ENCODE measurements around the gene AKT3.

Gene AKT3

DNA sequence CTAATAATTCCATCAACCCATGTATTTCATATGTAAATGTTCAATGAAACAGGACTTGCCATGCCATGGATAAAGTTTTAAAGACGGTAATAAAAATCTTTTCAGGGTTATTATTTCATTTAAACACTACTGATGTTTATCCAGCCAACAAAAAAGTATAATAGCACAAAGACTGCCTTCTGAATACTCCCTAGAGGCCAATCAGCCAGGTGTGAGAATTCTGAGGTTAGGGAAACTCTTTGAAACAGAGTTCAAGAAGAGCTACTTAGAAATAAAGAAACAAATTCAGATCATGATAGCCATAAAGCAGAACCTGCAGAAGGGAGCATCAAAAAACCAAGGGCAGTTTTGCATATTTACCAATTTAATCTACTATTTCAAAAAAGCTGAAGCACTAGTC lies 48.7 kb downstream of the AKT3 start:
- Histone ChIP-seq H3K36me3 (no peaks in the 10 kb centered on the region; the same call in 1 of the 2 replicates), H3K27ac (no peak overlapping the region), H3K4me3 (ENCODE audit: low read depth, low read length) (no peak overlapping the region), H3K9me3 (ENCODE audit: severe bottlenecking) (no peaks in the 10 kb centered on the region), H3K27me3 (ENCODE audit: insufficient read depth, low read depth, severe bottlenecking) (no peaks in the 10 kb centered on the region)
- no peak for DNase-seq
- TF ChIP-seq, protein P1, sequence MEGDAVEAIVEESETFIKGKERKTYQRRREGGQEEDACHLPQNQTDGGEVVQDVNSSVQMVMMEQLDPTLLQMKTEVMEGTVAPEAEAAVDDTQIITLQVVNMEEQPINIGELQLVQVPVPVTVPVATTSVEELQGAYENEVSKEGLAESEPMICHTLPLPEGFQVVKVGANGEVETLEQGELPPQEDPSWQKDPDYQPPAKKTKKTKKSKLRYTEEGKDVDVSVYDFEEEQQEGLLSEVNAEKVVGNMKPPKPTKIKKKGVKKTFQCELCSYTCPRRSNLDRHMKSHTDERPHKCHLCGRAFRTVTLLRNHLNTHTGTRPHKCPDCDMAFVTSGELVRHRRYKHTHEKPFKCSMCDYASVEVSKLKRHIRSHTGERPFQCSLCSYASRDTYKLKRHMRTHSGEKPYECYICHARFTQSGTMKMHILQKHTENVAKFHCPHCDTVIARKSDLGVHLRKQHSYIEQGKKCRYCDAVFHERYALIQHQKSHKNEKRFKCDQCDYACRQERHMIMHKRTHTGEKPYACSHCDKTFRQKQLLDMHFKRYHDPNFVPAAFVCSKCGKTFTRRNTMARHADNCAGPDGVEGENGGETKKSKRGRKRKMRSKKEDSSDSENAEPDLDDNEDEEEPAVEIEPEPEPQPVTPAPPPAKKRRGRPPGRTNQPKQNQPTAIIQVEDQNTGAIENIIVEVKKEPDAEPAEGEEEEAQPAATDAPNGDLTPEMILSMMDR (IDR thresholded peaks at IDR 0.05; ENCODE audit: low read depth, low read length) = no peak

DNA sequence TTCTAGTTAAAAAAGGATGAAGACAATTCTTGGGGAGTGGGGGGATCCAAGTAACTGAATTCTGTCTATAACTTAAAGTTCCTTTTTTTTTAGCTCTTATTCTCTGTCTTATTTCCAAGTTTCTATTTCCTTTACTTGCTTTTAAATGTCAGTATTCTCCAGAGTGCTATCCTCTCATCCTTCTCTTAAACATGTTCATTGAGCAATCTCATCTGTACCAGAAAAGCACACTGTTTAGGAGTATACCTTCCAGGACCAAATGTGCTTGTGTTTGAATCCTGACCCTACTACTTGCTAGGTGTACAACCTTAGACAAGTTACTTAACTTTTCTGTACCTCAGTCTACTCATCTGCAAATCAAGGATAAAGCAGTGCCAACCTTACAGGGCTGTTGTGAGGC lies 50.1 kb downstream of the AKT3 start:
- no peak for DNase-seq
- TF ChIP-seq, protein P1 (IDR thresholded peaks at IDR 0.05; ENCODE audit: low read depth, low read length) = no peak
- Histone ChIP-seq H3K27ac (no peak overlapping the region), H3K27me3 (ENCODE audit: insufficient read depth, low read depth, severe bottlenecking) (no peaks in the 10 kb centered on the region), H3K4me3 (ENCODE audit: low read depth, low read length) (no peak overlapping the region), H3K9me3 (ENCODE audit: severe bottlenecking) (no peaks in the 10 kb centered on the region), H3K36me3 (no peaks in the 10 kb centered on the region; the same call in 1 of the 2 replicates)

DNA sequence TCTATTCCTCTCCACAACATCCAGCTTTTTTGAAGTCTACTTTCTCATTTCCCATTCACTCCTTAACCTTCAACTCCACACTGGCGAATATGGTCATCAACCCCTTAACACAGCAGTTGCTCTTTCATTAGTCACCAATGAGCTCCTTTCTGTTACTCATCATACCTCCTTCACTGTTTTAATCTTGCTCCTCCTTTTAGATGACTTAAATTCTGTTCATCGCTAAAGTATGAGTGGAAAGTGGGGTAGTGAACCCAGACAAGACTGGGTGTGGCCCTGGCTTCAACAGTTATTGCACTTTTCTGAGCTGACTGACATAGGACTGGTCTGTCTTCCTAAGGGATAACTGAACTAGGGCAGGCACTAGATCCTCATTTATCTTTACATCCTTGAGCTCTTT lies 51.3 kb downstream of the AKT3 start:
- H3K27ac ChIP-seq = no peak overlapping the region
- no peak for DNase-seq
- H3K27me3 ChIP-seq (ENCODE audit: insufficient read depth, low read depth, severe bottlenecking) = no peaks in the 10 kb centered on the region
- H3K9me3 ChIP-seq (ENCODE audit: severe bottlenecking) = no peaks in the 10 kb centered on the region
- H3K36me3 ChIP-seq = no peaks in the 10 kb centered on the region; the same call in 1 of the 2 replicates
- TF ChIP-seq, protein P1 (IDR thresholded peaks at IDR 0.05; ENCODE audit: low read depth, low read length) = no peak
- no peak overlapping the region for H3K4me3 ChIP-seq (ENCODE audit: low read depth, low read length)

DNA sequence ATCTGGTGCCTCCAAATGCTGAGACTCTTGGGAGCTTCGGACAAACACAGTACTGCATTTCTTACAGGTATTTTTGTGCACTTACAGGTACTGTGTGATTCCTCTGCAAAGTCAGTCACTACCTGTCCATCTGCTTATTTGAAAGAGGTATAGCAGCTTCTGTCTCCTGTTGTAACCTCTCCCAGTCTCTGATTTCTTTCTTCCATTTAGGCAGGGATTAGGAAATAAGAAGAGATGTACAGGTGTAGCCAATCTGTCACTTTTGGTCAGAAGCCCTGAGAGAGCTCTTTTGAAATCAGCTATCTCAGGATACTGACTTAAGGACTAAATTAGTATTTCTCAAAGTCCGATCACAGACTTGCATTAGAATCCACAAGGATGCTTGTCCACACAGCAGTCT lies 54.0 kb downstream of the AKT3 start:
- Histone ChIP-seq H3K27me3 (ENCODE audit: insufficient read depth, low read depth, severe bottlenecking) (no peaks in the 10 kb centered on the region), H3K9me3 (ENCODE audit: severe bottlenecking) (no peaks in the 10 kb centered on the region), H3K36me3 (no peaks in the 10 kb centered on the region), H3K27ac (no peak overlapping the region), H3K4me3 (ENCODE audit: low read depth, low read length) (no peak overlapping the region)
- TF ChIP-seq, protein P1 (IDR thresholded peaks at IDR 0.05; ENCODE audit: low read depth, low read length) = no peak
- no peak for DNase-seq

DNA sequence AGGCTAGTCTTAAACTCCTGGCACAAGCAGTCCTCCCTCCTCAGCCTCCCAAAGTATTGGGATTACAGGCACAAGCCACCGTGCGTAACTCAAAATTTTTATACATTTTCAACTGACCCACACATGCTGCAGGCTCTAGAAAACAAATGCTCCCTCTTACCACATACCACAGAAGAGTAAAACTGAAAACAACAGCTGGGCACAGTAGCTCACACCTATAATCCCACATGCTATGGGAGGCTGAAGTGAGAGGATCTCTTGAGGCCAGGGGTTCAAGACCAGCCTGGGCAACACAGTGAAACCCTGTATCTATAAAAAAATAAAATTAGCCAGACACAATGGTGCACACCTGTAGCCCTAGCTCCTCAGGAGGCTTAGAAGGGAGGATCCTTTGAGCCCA lies 56.7 kb downstream of the AKT3 start:
- no peak for DNase-seq
- H3K4me3 ChIP-seq (ENCODE audit: low read depth, low read length) = no peak overlapping the region
- no peak overlapping the region for H3K27ac ChIP-seq
- no peaks in the 10 kb centered on the region for H3K27me3 ChIP-seq (ENCODE audit: insufficient read depth, low read depth, severe bottlenecking)
- TF ChIP-seq, protein P1 (IDR thresholded peaks at IDR 0.05; ENCODE audit: low read depth, low read length) = no peak
- no peaks in the 10 kb centered on the region for H3K9me3 ChIP-seq (ENCODE audit: severe bottlenecking)
- H3K36me3 ChIP-seq = no peaks in the 10 kb centered on the region; the same call in 1 of the 2 replicates

DNA sequence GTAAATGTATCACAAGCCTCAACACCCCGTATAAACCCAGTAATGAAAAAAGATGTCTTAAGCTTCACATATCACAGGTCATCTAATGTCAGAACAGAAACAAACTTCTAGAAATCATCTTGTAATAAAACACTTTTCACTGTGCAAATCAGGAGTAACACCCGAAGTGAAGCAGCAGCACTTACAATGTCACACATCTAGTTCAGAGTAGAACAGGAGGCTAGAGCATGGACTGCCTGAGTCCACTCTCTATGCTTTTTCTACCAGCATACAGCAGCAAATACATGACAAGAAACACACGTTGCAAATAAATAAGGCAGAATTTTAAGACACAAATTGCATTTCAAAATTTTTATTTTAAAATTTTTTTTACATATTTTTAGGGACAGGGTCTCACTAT lies 57.2 kb downstream of the AKT3 start:
- TF ChIP-seq, protein P1 (IDR thresholded peaks at IDR 0.05; ENCODE audit: low read depth, low read length) = no peak
- H3K27me3 ChIP-seq (ENCODE audit: insufficient read depth, low read depth, severe bottlenecking) = no peaks in the 10 kb centered on the region
- no peak overlapping the region for H3K27ac ChIP-seq
- no peaks in the 10 kb centered on the region; the same call in 1 of the 2 replicates for H3K36me3 ChIP-seq
- DNase-seq = no peak
- H3K4me3 ChIP-seq (ENCODE audit: low read depth, low read length) = no peak overlapping the region
- H3K9me3 ChIP-seq (ENCODE audit: severe bottlenecking) = no peaks in the 10 kb centered on the region
